ENCODE results near the gene PAK2.

Gene PAK2

DNA sequence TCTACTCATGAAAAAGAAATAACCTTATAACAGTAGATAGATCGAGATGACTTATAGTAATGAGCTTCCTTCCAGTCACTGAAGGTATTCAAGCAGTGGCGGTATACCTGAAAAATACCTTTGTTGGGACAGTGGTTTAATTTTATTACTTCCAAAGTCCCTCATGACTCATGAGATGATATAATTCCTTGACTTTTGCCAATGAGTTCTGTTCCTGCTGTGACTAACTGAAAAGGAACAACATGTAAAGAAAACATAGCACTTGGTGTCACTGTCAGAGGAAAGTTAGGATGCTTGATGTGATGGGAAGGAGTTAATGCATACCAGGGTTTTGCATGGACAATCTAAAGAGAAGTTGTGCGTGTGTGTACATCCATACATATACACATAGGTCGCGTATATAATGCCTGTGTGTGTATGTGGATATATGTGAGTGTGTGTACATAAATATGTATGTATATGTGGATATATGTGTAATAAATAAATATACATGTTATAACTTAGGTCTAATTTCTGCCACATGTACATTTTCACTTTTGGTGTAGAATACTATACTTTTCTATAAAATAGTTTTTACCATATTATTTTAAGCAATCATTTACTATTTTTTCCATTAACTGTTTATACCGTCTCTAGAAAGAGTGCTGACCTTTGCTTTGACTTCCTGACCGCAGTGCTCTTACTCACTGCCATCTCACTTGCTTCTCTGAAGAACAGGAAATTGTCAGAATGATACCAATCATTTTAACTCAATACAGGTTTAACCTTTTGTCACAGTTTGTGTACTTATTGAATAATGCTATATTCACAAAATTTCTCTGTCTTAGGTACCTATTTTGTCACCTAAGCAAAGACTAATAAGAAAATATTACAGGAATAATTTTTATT, 12.6 kb upstream of the PAK2 start:
- Histone ChIP-seq H3K9me3 (ENCODE audit: severe bottlenecking) (no peaks in the 10 kb centered on the region), H3K4me3 (ENCODE audit: low read depth, low read length) (no peak overlapping the region), H3K36me3 (no peaks in the 10 kb centered on the region), H3K27ac (no peak overlapping the region), H3K27me3 (ENCODE audit: insufficient read depth, low read depth, severe bottlenecking) (no peaks in the 10 kb centered on the region)
- DNase-seq, result no peak
- TF ChIP-seq, protein P1, sequence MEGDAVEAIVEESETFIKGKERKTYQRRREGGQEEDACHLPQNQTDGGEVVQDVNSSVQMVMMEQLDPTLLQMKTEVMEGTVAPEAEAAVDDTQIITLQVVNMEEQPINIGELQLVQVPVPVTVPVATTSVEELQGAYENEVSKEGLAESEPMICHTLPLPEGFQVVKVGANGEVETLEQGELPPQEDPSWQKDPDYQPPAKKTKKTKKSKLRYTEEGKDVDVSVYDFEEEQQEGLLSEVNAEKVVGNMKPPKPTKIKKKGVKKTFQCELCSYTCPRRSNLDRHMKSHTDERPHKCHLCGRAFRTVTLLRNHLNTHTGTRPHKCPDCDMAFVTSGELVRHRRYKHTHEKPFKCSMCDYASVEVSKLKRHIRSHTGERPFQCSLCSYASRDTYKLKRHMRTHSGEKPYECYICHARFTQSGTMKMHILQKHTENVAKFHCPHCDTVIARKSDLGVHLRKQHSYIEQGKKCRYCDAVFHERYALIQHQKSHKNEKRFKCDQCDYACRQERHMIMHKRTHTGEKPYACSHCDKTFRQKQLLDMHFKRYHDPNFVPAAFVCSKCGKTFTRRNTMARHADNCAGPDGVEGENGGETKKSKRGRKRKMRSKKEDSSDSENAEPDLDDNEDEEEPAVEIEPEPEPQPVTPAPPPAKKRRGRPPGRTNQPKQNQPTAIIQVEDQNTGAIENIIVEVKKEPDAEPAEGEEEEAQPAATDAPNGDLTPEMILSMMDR (IDR thresholded peaks at IDR 0.05; ENCODE audit: low read depth, low read length), result no peak

DNA sequence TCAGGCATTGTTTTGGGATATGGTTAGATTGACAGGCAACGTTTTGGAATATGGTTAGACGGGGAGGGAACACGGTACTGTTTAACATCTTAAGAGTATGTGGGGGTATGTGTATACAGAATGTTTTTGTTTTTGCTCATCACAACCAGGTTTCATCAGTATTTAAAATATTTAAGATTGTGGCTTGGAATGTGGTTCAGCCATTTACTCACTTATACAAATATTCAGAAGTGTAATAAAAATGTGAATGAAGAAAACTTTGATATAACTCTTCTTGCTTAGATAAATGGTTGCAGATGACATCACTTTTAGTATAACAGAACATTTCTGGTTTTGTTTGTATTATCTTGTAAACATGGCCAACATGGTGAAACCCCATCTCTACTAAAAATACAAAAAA, 3.9 kb upstream of the PAK2 start:
- Histone ChIP-seq H3K27ac (no peak overlapping the region), H3K27me3 (ENCODE audit: insufficient read depth, low read depth, severe bottlenecking) (no peaks in the 10 kb centered on the region), H3K4me3 (ENCODE audit: low read depth, low read length) (no peak overlapping the region), H3K36me3 (no peaks in the 10 kb centered on the region; the same call in 1 of the 2 replicates), H3K9me3 (ENCODE audit: severe bottlenecking) (no peaks in the 10 kb centered on the region)
- no peak for DNase-seq
- TF ChIP-seq, protein P1 (IDR thresholded peaks at IDR 0.05; ENCODE audit: low read depth, low read length), result no peak

DNA sequence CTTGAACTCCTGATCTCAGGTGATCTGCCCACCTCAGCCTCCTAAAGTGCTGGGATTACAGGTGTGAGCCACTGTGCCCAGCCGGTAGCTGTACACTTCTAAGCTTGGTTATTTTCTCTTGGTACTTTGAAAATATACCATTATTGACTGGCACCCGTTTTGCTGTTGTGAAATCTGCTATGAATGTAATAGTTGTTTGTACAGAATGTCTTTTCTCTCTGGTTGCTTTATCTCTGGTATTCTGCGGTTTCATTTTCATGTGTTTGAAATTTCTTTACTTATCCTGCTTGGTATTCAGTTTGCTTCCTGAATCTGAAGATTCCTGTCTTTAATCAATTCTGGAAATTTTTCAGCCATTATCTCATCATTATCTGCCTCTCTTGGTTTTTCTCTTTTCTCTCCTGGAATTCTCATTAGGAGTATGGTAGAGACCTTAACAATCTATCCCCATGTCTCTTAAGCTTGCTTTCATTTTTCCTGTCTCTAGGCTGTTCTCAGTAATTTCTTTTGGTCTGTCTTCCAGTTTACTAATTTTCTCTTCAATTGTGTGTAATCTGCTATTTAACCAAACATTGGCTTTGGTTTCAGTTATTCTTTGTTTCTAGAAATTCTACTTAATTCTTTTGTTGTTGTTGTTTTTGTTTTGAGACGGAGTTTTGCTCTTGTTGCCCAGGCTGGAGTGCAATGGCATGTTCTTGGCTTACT, 2.8 kb upstream of the PAK2 start:
- no peak for DNase-seq
- H3K36me3 ChIP-seq, result no peaks in the 10 kb centered on the region; the same call in 1 of the 2 replicates
- H3K27ac ChIP-seq, result no peak overlapping the region

DNA sequence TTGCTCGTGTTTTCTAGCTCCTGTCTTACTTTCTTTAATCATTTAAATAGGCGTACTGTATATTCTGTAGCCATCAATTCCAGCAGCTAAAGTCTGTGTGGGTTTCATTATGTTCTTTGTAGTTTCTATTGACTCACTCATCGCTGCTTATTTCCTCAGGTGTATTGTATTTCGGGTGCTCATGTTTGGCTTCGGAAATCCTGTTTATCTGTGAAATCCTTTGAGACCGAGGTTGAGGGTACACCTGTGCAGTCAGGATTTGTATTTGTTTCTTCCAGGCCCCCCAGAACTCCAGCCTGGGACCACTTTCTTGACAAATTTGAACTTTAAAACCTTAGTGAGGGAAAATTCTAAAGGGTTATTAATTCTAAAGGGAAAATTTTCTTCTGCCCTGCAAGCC, 2.0 kb upstream of the PAK2 start:
- H3K27ac ChIP-seq, result no peak overlapping the region
- TF ChIP-seq, protein P1 (IDR thresholded peaks at IDR 0.05; ENCODE audit: low read depth, low read length), result no peak
- H3K36me3 ChIP-seq, result no peaks in the 10 kb centered on the region; the same call in 1 of the 2 replicates
- no peak for DNase-seq
- no peaks in the 10 kb centered on the region for H3K9me3 ChIP-seq (ENCODE audit: severe bottlenecking)
- no peaks in the 10 kb centered on the region for H3K27me3 ChIP-seq (ENCODE audit: insufficient read depth, low read depth, severe bottlenecking)
- no peak overlapping the region for H3K4me3 ChIP-seq (ENCODE audit: low read depth, low read length)

More for the DNA sequence above, 2.8 kb upstream of the PAK2 start:
- H3K4me3 ChIP-seq (ENCODE audit: low read depth, low read length), result no peak overlapping the region
- no peaks in the 10 kb centered on the region for H3K9me3 ChIP-seq (ENCODE audit: severe bottlenecking)
- H3K27me3 ChIP-seq (ENCODE audit: insufficient read depth, low read depth, severe bottlenecking), result no peaks in the 10 kb centered on the region
- TF ChIP-seq, protein P1 (IDR thresholded peaks at IDR 0.05; ENCODE audit: low read depth, low read length), result no peak

DNA sequence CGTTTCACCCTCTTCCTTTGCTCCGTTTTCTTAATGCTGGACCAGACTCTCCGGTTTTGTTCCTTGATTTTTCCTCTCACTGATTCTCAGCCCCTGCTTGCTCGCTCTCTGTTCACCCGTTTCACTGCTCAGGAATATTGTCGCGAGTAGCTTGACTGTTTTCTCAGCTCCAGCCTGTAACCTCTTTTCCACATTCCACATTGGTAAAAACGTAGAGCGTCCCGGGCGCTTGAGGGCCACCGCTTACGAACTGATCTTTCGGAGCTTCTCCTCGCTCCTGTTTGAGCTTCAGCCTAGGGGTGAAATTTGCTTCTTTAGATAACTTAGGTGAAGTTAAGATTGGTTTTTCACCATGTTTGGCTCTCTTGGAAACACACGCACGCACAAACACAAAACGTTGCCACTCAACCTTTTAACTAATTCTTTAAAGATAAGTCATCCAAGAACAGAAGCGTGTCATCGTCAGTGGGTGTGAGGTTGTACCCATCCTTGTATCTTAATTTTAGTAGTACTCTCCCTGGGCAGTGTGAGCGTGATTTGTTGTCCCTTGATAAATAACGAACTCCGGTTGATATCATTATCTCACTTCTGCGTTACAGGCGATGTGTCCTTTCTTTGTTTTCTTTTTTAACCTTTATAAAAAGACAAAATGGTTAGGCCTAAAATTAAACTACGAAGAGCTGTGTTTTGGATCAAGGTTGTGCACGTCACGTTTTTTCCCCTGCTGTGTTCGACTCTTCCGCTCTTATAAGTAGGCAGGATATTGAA, 1.0 kb downstream of the PAK2 start:
- Histone ChIP-seq H3K27ac (peak overlapping the region; percentile 88), H3K4me3 (ENCODE audit: low read depth, low read length) (peak overlapping the region; percentile 69), H3K9me3 (ENCODE audit: severe bottlenecking) (no peaks in the 10 kb centered on the region), H3K27me3 (ENCODE audit: insufficient read depth, low read depth, severe bottlenecking) (no peaks in the 10 kb centered on the region), H3K36me3 (no peaks in the 10 kb centered on the region)
- DNase-seq, result peak; percentile 6
- TF ChIP-seq, protein P1 (IDR thresholded peaks at IDR 0.05; ENCODE audit: low read depth, low read length), result no peak
